DND-41 (cell line): ENCODE results near the gene C19orf47.

Experiments
- ATAC-seq: fragments of 200-7000 bp; cut with Tn5 transposase; 3 replicates; pipeline ENCODE4 v1.9.1; 2021; ENCODE audit warnings: low read depth; ENCODE audit not compliant: insufficient read depth
- DNase-seq: peaks from one replicate; pipeline ENCODE4 v3.0.0-alpha.2; 2020
- H2AFZ ChIP-seq: 2 replicates; pipeline ENCODE4 v1.6.0; 2012; ENCODE audit warnings: low read depth, low read length
- H3K27ac ChIP-seq: 2 replicates; pipeline ENCODE4 v1.5.1; 2012; ENCODE audit warnings: low read length, inconsistent platforms
- H3K27me3 ChIP-seq: fragments of 200-600 bp; sonication (generic); 2 replicates; pipeline ENCODE4 v1.6.0; 2012; ENCODE audit warnings: low read length, mild to moderate bottlenecking, inconsistent platforms; ENCODE audit not compliant: insufficient read depth, poor library complexity
- H3K36me3 ChIP-seq: 2 replicates; pipeline ENCODE4 v1.5.1; 2012; ENCODE audit warnings: low read length, inconsistent platforms; ENCODE audit not compliant: insufficient read depth
- H3K4me1 ChIP-seq: 2 replicates; pipeline ENCODE4 v1.5.1; 2012; ENCODE audit warnings: mild to moderate bottlenecking, low read length; ENCODE audit not compliant: insufficient read depth
- H3K4me2 ChIP-seq: 2 replicates; pipeline ENCODE4 v1.6.0; 2012; ENCODE audit warnings: mild to moderate bottlenecking, moderate library complexity, low read length, inconsistent platforms; ENCODE audit not compliant: insufficient read depth
- H3K4me3 ChIP-seq, 2 experiments: fragments of 200-600 bp in 1 of 2; shearing (Covaris generic) in 1 of 2; 2 replicates each; pipeline ENCODE4 v1.5.1; 2012 to 2016; ENCODE audit warnings: inconsistent platforms in 2 of 2, low read length in 2 of 2, mild to moderate bottlenecking in 2 of 2, low read depth in 1 of 2, moderate library complexity in 1 of 2
- H3K79me2 ChIP-seq: 2 replicates; pipeline ENCODE4 v1.6.0; 2012; ENCODE audit warnings: low read length, inconsistent platforms; ENCODE audit not compliant: insufficient read depth
- H3K9ac ChIP-seq: 2 replicates; pipeline ENCODE4 v1.6.0; 2012; ENCODE audit warnings: low read depth, mild to moderate bottlenecking, inconsistent platforms, low read length, moderate library complexity
- H3K9me3 ChIP-seq: 2 replicates; pipeline ENCODE4 v1.5.1; 2012; ENCODE audit warnings: low read length, moderate library complexity, mild to moderate bottlenecking, inconsistent platforms; ENCODE audit not compliant: insufficient read depth, severe bottlenecking
- H4K20me1 ChIP-seq: 2 replicates; pipeline ENCODE4 v1.6.0; 2012; ENCODE audit warnings: low read length; ENCODE audit not compliant: insufficient read depth
- EZH2 ChIP-seq: IDR thresholded peaks from 3 replicates; pipeline ENCODE4 v1.6.1; 2012; ENCODE audit warnings: borderline replicate concordance, low read depth, mild to moderate bottlenecking, moderate library complexity, low read length, inconsistent platforms; ENCODE audit not compliant: severe bottlenecking
- TF ChIP-seq, protein P1 (sequence below): IDR thresholded peaks from 2 replicates; pipeline ENCODE4 v1.5.1; 2012; ENCODE audit warnings: borderline replicate concordance, low read length, moderate library complexity, mild to moderate bottlenecking; ENCODE audit not compliant: poor library complexity, severe bottlenecking; ENCODE audit errors: extremely low read depth

The C19orf47 gene

GRCh38 chr19:40286971-40287421 is 61.2 kb downstream of the C19orf47 start:
- DNase-seq (no peak), ATAC-seq (no peak)
- H3K9me3 ChIP-seq = no peaks in the 10 kb centered on the region
- peaks cover 22% of the 10 kb centered on the region for H4K20me1 ChIP-seq
- H3K79me2 ChIP-seq = peaks cover 28% of the 10 kb centered on the region
- H3K4me1 ChIP-seq = peaks cover 38% of the 10 kb centered on the region
- peak overlapping the region; percentile 99; the same call in 1 of the 2 replicates for H3K27ac ChIP-seq
- peak overlapping the region; percentile 73; the same call in 1 of the 2 replicates for H3K9ac ChIP-seq
- H3K27me3 ChIP-seq = no peaks in the 10 kb centered on the region
- H3K4me2 ChIP-seq = no peak overlapping the region
- peak overlapping the region; percentile 54 for H2AFZ ChIP-seq
- TF ChIP-seq, protein P1, sequence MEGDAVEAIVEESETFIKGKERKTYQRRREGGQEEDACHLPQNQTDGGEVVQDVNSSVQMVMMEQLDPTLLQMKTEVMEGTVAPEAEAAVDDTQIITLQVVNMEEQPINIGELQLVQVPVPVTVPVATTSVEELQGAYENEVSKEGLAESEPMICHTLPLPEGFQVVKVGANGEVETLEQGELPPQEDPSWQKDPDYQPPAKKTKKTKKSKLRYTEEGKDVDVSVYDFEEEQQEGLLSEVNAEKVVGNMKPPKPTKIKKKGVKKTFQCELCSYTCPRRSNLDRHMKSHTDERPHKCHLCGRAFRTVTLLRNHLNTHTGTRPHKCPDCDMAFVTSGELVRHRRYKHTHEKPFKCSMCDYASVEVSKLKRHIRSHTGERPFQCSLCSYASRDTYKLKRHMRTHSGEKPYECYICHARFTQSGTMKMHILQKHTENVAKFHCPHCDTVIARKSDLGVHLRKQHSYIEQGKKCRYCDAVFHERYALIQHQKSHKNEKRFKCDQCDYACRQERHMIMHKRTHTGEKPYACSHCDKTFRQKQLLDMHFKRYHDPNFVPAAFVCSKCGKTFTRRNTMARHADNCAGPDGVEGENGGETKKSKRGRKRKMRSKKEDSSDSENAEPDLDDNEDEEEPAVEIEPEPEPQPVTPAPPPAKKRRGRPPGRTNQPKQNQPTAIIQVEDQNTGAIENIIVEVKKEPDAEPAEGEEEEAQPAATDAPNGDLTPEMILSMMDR = no peak
- no peak for TF ChIP-seq EZH2
- H3K4me3 ChIP-seq = no peak overlapping the region
- peaks cover 13% of the 10 kb centered on the region for H3K36me3 ChIP-seq

- TF ChIP-seq, protein P1 = no peak
- TF ChIP-seq EZH2 = no peak
- Histone ChIP-seq H3K27me3 (no peaks in the 10 kb centered on the region), H3K9me3 (no peaks in the 10 kb centered on the region), H3K4me2 (peak overlapping the region; percentile 90), H3K9ac (peak overlapping the region; percentile 73), H3K79me2 (peaks cover 34% of the 10 kb centered on the region), H2AFZ (peak overlapping the region; percentile 92), H3K4me3 (peak overlapping the region in 1 of 2 experiments; percentile 62; a peak in 2 of 4 replicates), H3K27ac (peak overlapping the region; percentile 99), H3K4me1 (peaks cover 42% of the 10 kb centered on the region), H3K36me3 (peaks cover 19% of the 10 kb centered on the region), H4K20me1 (peaks cover 28% of the 10 kb centered on the region)
- no peak for ATAC-seq
- DNase-seq = no peak
Observed at GRCh38 chr19:40286235-40286970, 61.8 kb downstream of the C19orf47 start.

DNA sequence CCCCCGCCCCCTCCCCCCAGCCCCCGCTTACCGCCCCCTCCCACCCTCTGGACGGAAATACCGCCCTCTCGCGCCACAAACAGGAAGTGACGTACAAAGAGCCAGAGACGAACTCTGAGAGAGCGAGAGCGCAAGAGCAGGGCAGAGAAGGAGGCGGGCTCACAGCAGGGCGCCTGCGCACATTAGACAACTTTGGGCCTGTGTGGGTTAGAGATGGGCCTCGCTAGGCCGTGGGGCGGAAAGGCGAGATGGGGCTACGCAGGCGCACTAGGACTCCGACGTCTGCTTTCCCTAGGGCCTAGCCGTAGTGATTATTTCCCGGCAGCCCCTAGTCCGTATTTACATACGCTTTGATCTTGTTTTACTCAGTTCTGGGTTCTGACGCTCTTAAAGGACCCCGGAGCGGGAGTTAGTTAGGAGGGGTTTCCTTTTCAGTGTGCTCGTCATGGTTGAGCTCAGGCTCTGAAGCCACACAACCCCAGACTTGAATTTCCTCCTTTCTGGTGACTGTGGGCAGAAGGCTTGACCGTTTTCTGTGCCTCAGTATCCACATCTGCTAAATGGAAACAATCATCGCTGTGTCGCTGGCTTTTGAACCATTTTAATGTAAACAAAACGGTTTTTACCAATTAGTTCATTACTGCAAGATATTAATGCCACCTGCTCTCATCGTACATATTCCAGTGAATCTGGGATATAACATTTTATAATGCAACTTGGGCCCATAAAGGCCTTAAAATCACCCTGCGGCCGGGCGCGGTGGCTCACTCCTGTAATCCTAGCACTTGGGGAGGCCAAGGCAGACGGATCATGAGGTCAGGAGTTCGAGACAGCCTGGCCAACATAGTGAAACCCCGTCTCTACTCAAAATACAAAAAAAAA is 62.6 kb downstream of the C19orf47 start:
- peaks cover 35% of the 10 kb centered on the region for H4K20me1 ChIP-seq
- no peaks in the 10 kb centered on the region for H3K9me3 ChIP-seq
- peak; percentile 89 for ATAC-seq
- peaks cover 24% of the 10 kb centered on the region for H3K36me3 ChIP-seq
- H3K4me2 ChIP-seq = peak overlapping the region; percentile 90
- peak overlapping the region; percentile 92 for H2AFZ ChIP-seq
- peak overlapping the region; percentile 21 to 94; a peak in 3 of 4 replicates for H3K4me3 ChIP-seq
- DNase-seq = peak; percentile 100
- H3K27me3 ChIP-seq = no peaks in the 10 kb centered on the region
- H3K79me2 ChIP-seq = peaks cover 42% of the 10 kb centered on the region
- H3K4me1 ChIP-seq = peaks cover 42% of the 10 kb centered on the region
- TF ChIP-seq EZH2 = no peak
- TF ChIP-seq, protein P1 = no peak
- peak overlapping the region; percentile 99 for H3K27ac ChIP-seq
- H3K9ac ChIP-seq = peak overlapping the region; percentile 98
